GM12878 (cell line): ENCODE measurements around the gene PROC. TPM values are rescaled to one million over a fixed set of nuclear protein-coding genes. Genes with fewer than 3 reads are reported as not detected.
A peak's percentile ranks its signal among the peaks of the same experiment; 100 is the strongest.

ENCODE experiments used
- BACH1 ChIP-seq: fragments of 450-650 bp; IDR thresholded peaks from 2 replicates; pipeline ENCODE4 v1.6.1; 2017; ENCODE audit warnings: mild to moderate bottlenecking, borderline replicate concordance
- BCL3 ChIP-seq: IDR thresholded peaks from 2 replicates; pipeline ENCODE4 v1.6.1; 2011; ENCODE audit warnings: borderline replicate concordance, low read depth, mild to moderate bottlenecking, moderate library complexity, low read length; ENCODE audit not compliant: insufficient read depth, poor library complexity, severe bottlenecking
- CHD2 ChIP-seq: IDR thresholded peaks from 2 replicates; pipeline ENCODE4 v1.6.1; 2011; ENCODE audit warnings: low read depth, low read length, improper control_type of control experiment, borderline replicate concordance
- CTCF ChIP-seq, 3 experiments: IDR thresholded peaks in 2 of 3; conservative IDR thresholded peaks in 1 of 3; 2 replicates each; pipeline ENCODE4 v1.5.1; 2011; ENCODE audit warnings: low read depth in 3 of 3, low read length in 3 of 3, mild to moderate bottlenecking in 3 of 3, control low read depth in 2 of 3, moderate library complexity in 2 of 3, inconsistent platforms in 1 of 3, mixed read lengths in 1 of 3; ENCODE audit not compliant: control insufficient read depth in 2 of 3, insufficient read depth in 1 of 3; ENCODE audit errors: extremely low read depth in 1 of 3
- HSF1 ChIP-seq: fragments of 150-350 bp; IDR thresholded peaks from 2 replicates; pipeline ENCODE4 v1.6.1; 2014; ENCODE audit warnings: mild to moderate bottlenecking, low read depth, low read length
- IKZF1 ChIP-seq: fragments of 450-650 bp; conservative IDR thresholded peaks from 2 replicates; pipeline ENCODE4 v1.6.1; 2017; ENCODE audit warnings: antibody characterized with exemption, mild to moderate bottlenecking
- IRF5 ChIP-seq: fragments of 450-650 bp; IDR thresholded peaks from 2 replicates; pipeline ENCODE4 v1.6.1; 2017; ENCODE audit warnings: borderline replicate concordance
- MYC ChIP-seq: IDR thresholded peaks from 2 replicates; pipeline ENCODE4 v1.6.1; 2011; ENCODE audit warnings: mild to moderate bottlenecking, low read length, moderate library complexity, inconsistent platforms; ENCODE audit not compliant: insufficient read depth, insufficient replicate concordance, insufficient read length, severe bottlenecking
- POLR2AphosphoS5 ChIP-seq: IDR thresholded peaks from 2 replicates; pipeline ENCODE4 v1.6.1; 2011; ENCODE audit warnings: mild to moderate bottlenecking, low read length, inconsistent platforms
- RCOR1 ChIP-seq: conservative IDR thresholded peaks from 2 replicates; pipeline ENCODE4 v1.6.1; 2012; ENCODE audit warnings: low read depth, low read length, improper control_type of control experiment
- SIN3A ChIP-seq: IDR thresholded peaks from 2 replicates; pipeline ENCODE4 v1.6.1; 2012; ENCODE audit warnings: low read depth, low read length, improper control_type of control experiment
- SRF ChIP-seq, 2 experiments: IDR thresholded peaks; 2 replicates each; pipeline ENCODE4 v1.6.1; 2011; ENCODE audit warnings: low read depth in 2 of 2, low read length in 2 of 2, mild to moderate bottlenecking in 1 of 2, moderate library complexity in 1 of 2
- SUZ12 ChIP-seq: fragments of 200-600 bp; sonication (generic); IDR thresholded peaks from one replicate; pipeline ENCODE4 v1.6.1; 2018; ENCODE audit warnings: antibody characterized with exemption, mild to moderate bottlenecking; ENCODE audit not compliant: unreplicated experiment
- WRNIP1 ChIP-seq: IDR thresholded peaks from 2 replicates; pipeline ENCODE4 v1.6.1; 2011; ENCODE audit warnings: low read depth, low read length, improper control_type of control experiment, borderline replicate concordance
- YY1 ChIP-seq: IDR thresholded peaks from 2 replicates; pipeline ENCODE4 v1.6.1; 2011; ENCODE audit warnings: low read depth, mild to moderate bottlenecking, low read length
- ZNF24 ChIP-seq: fragments of 450-650 bp; IDR thresholded peaks from 2 replicates; pipeline ENCODE4 v1.6.1; 2017; ENCODE audit warnings: antibody characterized with exemption, mild to moderate bottlenecking
- ZNF274 ChIP-seq: IDR thresholded peaks from one replicate; pipeline ENCODE4 v1.8.0; 2011; ENCODE audit not compliant: insufficient read length, insufficient read depth
- polyA plus RNA-seq, 11 experiments: library from polyadenylated mRNA; depleted of rRNA in 4 of 11; unstranded in 6 of 11; stranded (reverse) in 5 of 11; fragments of >200 nt; fragmentation: Nextera tagmentation in 4 of 11; fragmentation: Illumina TruSeq in 1 of 11; extraction: Ambion mirVana in 4 of 11; extraction: Trizol in 1 of 11; gene quantifications; 1 replicate in 1 of 11; 2 replicates in 10 of 11; pipeline versions ENCODE4 v1.2.1 to v1.2.3, GENCODE V29; 2011 to 2016; ENCODE audit warnings: inconsistent platforms in 2 of 11, missing spikeins in 2 of 11, low read depth in 1 of 11
- total RNA-seq, 4 experiments: library from RNA; depleted of rRNA in 3 of 4; stranded (reverse); fragments of >200 nt in 3 of 4; fragmentation: Illumina TruSeq in 1 of 4; extraction: Trizol in 1 of 4; gene quantifications; 2 replicates each; pipeline versions ENCODE4 v1.2.1 to v1.2.3, GENCODE V29; 2013 to 2021
- TF ChIP-seq, protein P1 (sequence below): fragments of 450-650 bp; formaldehyde crosslinking; IDR thresholded peaks from 2 replicates; pipeline ENCODE4 v1.5.0; 2022; ENCODE audit warnings: mild to moderate bottlenecking, missing genetic modification characterization

Gene PROC
- total and polyA plus RNA-seq, 10 of the 15 experiments (the other 5 are each of a cell fraction or from before 2014, with no cell fraction given), result not detected

DNA sequence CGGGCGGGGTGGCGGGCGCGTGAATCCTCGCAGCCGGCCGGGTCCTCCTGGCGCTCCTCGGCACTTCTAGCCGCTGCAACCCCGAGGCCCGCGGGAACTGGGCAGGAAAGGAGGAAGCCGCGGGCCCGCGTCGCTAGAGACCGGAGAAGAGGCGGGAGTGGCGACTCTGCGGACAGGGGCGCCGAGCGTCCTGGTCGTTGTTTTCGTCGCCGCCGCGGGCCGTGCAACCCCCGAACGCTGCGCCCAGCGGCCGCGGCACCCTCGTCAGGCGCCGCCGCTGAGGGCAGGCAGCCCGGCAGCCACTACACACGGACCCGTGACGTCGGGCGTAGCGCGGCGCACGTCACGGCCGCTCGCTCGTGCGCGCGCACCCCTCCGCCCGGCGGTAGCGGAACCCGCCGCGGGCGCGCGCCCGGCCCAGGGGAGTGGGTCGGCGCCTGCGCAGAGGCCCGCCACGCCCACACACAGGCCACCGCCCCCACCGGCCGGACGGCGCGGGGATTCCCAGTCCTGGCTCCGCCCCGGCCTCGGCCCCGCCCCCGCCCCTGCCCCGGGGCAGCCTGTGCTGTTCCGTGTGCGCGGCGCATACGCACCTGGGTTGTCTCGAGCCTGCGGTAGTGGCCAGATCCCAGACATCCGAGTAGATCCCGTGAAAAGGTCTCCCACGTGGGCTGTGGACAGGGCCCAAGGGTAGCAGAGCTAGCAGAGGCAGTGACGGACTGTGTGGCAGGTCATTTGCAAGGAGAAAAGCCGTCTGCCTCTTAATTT is 30.4 kb upstream of the PROC start, which contains the start of gene MAP3K2 (continued):
- TF ChIP-seq BCL3, result peak; percentile 41
- peak in 1 of 2 experiments; percentile 20; a peak in 1 of 4 replicates for TF ChIP-seq SRF (IDR thresholded peaks at IDR 0.05; ENCODE audit: low read depth in 2 of 2, low read length in 2 of 2)
- TF ChIP-seq ZNF24, result no peak
- peak; percentile 76 for TF ChIP-seq IKZF1
- TF ChIP-seq WRNIP1, result no peak
- TF ChIP-seq, protein P1, sequence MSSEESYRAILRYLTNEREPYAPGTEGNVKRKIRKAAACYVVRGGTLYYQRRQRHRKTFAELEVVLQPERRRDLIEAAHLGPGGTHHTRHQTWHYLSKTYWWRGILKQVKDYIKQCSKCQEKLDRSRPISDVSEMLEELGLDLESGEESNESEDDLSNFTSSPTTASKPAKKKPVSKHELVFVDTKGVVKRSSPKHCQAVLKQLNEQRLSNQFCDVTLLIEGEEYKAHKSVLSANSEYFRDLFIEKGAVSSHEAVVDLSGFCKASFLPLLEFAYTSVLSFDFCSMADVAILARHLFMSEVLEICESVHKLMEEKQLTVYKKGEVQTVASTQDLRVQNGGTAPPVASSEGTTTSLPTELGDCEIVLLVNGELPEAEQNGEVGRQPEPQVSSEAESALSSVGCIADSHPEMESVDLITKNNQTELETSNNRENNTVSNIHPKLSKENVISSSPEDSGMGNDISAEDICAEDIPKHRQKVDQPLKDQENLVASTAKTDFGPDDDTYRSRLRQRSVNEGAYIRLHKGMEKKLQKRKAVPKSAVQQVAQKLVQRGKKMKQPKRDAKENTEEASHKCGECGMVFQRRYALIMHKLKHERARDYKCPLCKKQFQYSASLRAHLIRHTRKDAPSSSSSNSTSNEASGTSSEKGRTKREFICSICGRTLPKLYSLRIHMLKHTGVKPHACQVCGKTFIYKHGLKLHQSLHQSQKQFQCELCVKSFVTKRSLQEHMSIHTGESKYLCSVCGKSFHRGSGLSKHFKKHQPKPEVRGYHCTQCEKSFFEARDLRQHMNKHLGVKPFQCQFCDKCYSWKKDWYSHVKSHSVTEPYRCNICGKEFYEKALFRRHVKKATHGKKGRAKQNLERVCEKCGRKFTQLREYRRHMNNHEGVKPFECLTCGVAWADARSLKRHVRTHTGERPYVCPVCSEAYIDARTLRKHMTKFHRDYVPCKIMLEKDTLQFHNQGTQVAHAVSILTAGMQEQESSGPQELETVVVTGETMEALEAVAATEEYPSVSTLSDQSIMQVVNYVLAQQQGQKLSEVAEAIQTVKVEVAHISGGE (CRISPR knock-in tag), result no peak
- no peak for TF ChIP-seq IRF5
- TF ChIP-seq SIN3A, result no peak
- TF ChIP-seq MYC, result peak; percentile 23
- 0 out of 2 replicates have a peak, but pooled peaks have one; percentile 23 for TF ChIP-seq CHD2
- TF ChIP-seq HSF1, result no peak
- TF ChIP-seq CTCF (IDR thresholded peaks at IDR 0.05 in 2 of 3, conservative IDR thresholded peaks at IDR 0.05 in 1 of 3; ENCODE audit: control insufficient read depth in 2 of 3, extremely low read depth in 1 of 3, insufficient read depth in 1 of 3, low read depth in 3 of 3, low read length in 3 of 3), result no peak
- TF ChIP-seq RCOR1, result no peak
- peak; percentile 73 for TF ChIP-seq YY1
- no peak for TF ChIP-seq ZNF274
- peak; percentile 90 for TF ChIP-seq POLR2AphosphoS5
- no peak for TF ChIP-seq SUZ12
- TF ChIP-seq BACH1, result peak; percentile 31
